IPS-18a (cell line): ENCODE measurements around the gene ZNF740.

ENCODE experiments used
- H3K27ac ChIP-seq: one replicate; pipeline ENCODE4 v1.5.1; 2013; ENCODE audit warnings: low read length
- H3K27me3 ChIP-seq: one replicate; pipeline ENCODE4 v1.6.1; 2013; ENCODE audit warnings: mild to moderate bottlenecking, low read length; ENCODE audit not compliant: control insufficient read depth, insufficient read depth
- H3K36me3 ChIP-seq: one replicate; pipeline ENCODE4 v1.6.1; 2013; ENCODE audit warnings: low read depth, low read length; ENCODE audit not compliant: control insufficient read depth
- H3K4me1 ChIP-seq: one replicate; pipeline ENCODE4 v1.6.1; 2013; ENCODE audit warnings: low read depth, low read length; ENCODE audit not compliant: control insufficient read depth
- H3K4me3 ChIP-seq: one replicate; pipeline ENCODE4 v1.5.1; 2013; ENCODE audit warnings: low read length
- H3K9ac ChIP-seq: one replicate; pipeline ENCODE4 v1.6.1; 2013; ENCODE audit warnings: mild to moderate bottlenecking, low read length, moderate library complexity
- H3K9me3 ChIP-seq: one replicate; pipeline ENCODE4 v1.6.1; 2013; ENCODE audit warnings: low read depth, low read length; ENCODE audit not compliant: control insufficient read depth

The ZNF740 gene, protein sequence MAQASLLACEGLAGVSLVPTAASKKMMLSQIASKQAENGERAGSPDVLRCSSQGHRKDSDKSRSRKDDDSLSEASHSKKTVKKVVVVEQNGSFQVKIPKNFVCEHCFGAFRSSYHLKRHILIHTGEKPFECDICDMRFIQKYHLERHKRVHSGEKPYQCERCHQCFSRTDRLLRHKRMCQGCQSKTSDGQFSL

DNA sequence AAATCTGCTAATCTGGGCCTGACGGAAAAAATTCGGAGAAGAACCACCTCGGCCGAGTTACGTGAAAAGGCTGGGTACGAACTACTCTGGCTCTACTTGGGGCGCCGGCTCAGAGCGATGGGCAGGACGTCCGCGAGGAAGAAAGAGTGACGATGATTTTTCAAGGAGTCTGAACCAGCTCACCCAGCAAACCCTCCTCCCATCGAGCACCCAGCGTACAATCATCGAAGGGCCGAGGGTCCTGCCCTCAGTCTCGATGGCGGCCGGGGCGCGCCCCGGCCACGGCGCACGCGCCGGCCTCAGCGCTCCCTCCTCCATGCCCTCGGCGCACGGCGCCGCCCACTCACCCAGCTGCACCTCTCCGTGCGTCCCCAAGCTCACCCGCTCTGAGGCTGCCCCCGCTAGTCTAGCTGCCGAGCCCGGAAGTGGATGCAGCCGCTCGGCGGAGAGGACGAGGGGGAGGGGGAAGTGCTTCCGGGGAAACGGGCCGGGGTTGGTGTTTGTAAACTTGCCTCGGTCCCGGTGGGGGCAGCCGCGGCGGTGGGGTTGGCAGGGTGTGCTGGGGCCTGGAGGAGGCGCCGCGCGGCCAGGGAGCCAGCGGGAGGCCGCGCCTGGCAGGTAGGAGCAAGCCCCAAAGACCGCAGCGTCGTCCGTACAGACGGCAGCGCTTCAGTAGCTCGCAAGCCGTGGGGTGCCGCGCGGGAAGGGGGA lies at the start of gene ZNF740, which contains the start of gene CSAD:
TSS of gene ZNF740 (plus strand) at position 503 of the 711 bp plus-strand sequence. CDS start 1,262 bp downstream, outside the sequence.
TSS of gene CSAD (minus strand) at position 706 of the 711 bp plus-strand sequence. CDS start 7,455 bp downstream, outside the sequence.
- Histone ChIP-seq H3K36me3 (peaks cover 23% of the 10 kb centered on the region), H3K9ac (peak within 1 kb of the TSS; percentile 87), H3K27ac (peak within 1 kb of the TSS; percentile 59), H3K4me1 (peaks cover 18% of the 10 kb centered on the region), H3K9me3 (no peaks in the 10 kb centered on the region), H3K27me3 (peaks cover 39% of the 10 kb centered on the region), H3K4me3 (peak within 1 kb of the TSS; percentile 72)

DNA sequence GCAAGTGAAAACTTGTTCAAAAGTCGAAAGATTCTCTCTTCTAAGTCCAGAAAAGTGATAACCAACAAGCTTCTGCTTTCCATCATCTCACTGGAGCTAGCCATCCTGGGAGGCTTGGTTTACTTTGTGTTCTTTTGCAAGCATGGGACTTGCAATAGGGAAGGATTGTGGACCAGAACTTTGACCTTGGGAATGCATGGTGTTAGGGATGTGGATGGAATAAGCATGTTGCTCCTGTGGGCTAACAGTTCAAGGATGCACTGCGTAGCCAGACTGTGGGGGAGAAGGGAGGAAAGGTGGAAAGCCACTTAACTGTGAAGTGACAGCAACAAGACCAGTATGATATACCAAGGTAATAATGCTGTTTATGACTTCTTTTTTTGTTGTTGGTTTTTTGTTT lies 48.7 kb upstream of the ZNF740 start:
- H3K4me3 ChIP-seq: no peak overlapping the region
- no peak overlapping the region for H3K27ac ChIP-seq
- H3K9ac ChIP-seq: no peak overlapping the region
- H3K27me3 ChIP-seq: no peaks in the 10 kb centered on the region
- H3K36me3 ChIP-seq: no peaks in the 10 kb centered on the region
- no peaks in the 10 kb centered on the region for H3K4me1 ChIP-seq
- no peaks in the 10 kb centered on the region for H3K9me3 ChIP-seq

DNA sequence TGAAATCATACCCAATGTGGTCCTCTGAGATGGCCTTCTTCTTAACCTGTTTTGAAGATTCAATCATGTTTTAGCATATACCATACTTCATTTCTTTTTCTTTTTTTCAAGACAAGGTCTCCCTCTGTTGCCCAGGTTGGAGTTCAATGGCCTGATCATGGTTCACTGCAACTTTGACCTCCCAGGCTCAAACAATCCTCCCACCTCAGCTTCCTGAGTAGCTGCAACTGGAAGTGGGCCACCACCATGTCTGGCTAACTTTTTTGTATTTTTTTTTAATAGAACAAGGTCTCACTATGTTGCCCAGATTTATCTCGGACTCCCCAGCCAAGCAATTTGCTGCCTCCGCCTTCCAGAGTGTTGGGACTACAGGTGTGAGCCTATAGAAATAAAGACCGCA lies 46.8 kb upstream of the ZNF740 start:
- Histone ChIP-seq H3K4me3 (no peak overlapping the region), H3K9ac (no peak overlapping the region), H3K27me3 (no peaks in the 10 kb centered on the region), H3K9me3 (no peaks in the 10 kb centered on the region), H3K4me1 (no peaks in the 10 kb centered on the region), H3K36me3 (no peaks in the 10 kb centered on the region), H3K27ac (no peak overlapping the region)

DNA sequence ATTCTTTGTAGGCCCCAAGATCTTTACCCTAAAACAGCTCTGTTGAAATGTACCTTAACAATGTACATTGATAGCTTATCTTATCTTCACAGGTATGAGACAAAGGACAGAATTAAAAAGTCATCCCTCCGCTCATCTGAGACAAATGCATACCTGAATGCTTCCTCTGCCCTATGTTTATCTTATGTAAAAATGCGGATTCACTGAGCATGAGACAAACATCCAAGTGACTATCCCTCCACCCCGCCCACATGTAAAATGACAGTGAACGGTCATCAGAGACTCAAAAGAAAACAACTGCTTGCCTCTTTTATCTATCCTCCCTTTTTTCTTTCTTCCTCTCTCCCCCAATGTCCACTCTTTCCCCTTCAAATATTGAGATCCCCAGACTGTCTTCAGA lies 37.2 kb upstream of the ZNF740 start:
- Histone ChIP-seq H3K27me3 (no peaks in the 10 kb centered on the region), H3K9me3 (peaks cover 5% of the 10 kb centered on the region), H3K36me3 (no peaks in the 10 kb centered on the region), H3K27ac (no peak overlapping the region), H3K9ac (no peak overlapping the region), H3K4me3 (no peak overlapping the region), H3K4me1 (no peaks in the 10 kb centered on the region)

DNA sequence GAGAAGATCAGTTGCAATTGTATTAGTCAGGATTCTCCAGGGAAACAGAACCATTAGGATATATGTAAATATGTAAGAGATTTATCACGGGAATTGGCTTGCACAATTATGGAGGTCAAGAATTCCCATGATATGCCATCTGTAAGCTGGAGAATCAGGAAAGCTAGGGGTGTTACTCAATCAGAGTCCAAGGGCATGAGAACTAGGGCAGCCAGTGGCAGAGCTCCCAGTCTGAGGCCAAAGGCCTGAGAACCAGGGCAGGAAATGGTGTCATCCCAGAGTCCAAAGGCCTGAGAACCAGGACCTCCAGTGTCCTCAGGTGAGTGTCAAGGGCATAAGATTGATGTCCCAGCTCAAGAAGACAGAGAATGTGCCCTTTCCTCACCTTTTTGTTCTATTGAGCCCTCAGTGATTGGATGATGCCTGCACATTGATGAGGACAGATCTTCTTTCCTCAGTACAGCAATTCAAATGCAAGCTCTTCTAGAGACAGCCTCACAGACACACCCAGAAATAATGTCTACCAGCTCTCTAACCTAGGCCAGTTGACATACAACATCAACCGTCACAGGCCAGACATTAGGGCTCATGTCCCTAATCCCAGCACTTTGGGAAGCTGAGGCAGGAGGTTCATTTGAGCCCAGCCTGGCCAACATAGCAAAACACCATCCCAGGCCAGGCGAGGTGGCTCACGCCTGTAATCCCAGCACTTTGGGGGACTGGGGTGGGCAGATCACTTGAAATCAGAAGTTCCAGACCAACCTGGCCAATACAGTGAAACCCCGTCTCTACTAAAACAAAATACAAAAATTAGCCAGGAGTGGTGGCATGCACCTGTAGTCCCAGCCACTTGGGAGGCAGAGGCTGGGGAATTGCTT lies 34.9 kb upstream of the ZNF740 start:
- no peaks in the 10 kb centered on the region for H3K27me3 ChIP-seq
- no peak overlapping the region for H3K9ac ChIP-seq
- H3K4me1 ChIP-seq: no peaks in the 10 kb centered on the region
- H3K36me3 ChIP-seq: no peaks in the 10 kb centered on the region
- no peaks in the 10 kb centered on the region for H3K9me3 ChIP-seq
- no peak overlapping the region for H3K27ac ChIP-seq
- no peak overlapping the region for H3K4me3 ChIP-seq

DNA sequence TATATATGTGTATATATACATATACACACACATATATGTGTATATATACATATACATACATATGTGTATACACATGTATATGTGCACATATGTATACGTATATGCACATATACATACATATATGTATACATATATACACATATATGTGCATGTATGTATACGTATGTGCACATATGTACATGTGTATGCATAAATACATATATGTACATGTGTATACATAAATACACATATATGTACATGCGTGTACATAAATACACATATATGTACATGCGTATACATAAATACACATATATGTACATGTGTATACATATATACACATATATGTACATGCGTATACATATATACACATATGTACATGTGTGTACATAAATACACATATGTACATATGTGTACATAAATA lies 33.3 kb upstream of the ZNF740 start:
- Histone ChIP-seq H3K36me3 (no peaks in the 10 kb centered on the region), H3K27me3 (no peaks in the 10 kb centered on the region), H3K27ac (no peak overlapping the region), H3K4me3 (no peak overlapping the region), H3K9ac (no peak overlapping the region), H3K9me3 (no peaks in the 10 kb centered on the region), H3K4me1 (no peaks in the 10 kb centered on the region)

DNA sequence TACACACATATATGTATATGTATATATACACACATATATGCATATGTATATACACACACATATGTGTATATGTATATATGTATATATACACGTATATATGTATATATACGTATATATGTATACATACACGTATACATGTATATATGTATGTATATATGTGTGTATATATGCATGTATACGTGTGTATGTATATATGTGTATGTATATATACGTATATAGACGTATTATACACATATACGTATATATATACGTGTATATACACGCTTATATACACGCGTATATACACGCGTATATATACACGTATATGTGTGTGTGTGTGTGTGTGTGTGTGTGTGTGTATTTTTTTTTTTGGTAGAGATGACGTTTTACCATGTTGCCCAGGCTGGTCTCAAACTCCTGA lies 32.9 kb upstream of the ZNF740 start:
- Histone ChIP-seq H3K4me1 (no peaks in the 10 kb centered on the region), H3K27ac (no peak overlapping the region), H3K9me3 (no peaks in the 10 kb centered on the region), H3K4me3 (no peak overlapping the region), H3K27me3 (no peaks in the 10 kb centered on the region), H3K9ac (no peak overlapping the region), H3K36me3 (no peaks in the 10 kb centered on the region)

DNA sequence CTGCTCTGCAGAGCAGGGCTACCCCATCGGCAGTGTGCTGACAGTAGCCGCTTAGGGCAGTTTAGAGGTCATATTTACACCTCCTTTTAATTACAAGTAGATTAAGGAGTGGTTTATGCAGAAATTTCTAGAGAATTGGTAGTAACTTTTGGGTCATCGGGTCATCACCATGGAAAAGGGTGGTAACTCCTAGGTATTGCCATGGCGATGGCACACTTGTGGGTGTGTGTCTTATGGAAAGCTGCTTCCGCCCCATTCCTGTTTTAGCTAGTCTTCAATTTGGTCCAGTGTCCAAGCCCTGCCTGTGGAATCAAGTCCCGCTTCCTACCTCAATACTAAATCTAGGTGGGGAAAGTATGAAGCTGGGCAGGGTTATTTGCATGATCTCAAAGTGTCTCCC lies 29.5 kb upstream of the ZNF740 start:
- Histone ChIP-seq H3K9me3 (no peaks in the 10 kb centered on the region), H3K4me1 (no peaks in the 10 kb centered on the region), H3K27me3 (no peaks in the 10 kb centered on the region), H3K36me3 (no peaks in the 10 kb centered on the region), H3K9ac (no peak overlapping the region), H3K27ac (no peak overlapping the region), H3K4me3 (no peak overlapping the region)

DNA sequence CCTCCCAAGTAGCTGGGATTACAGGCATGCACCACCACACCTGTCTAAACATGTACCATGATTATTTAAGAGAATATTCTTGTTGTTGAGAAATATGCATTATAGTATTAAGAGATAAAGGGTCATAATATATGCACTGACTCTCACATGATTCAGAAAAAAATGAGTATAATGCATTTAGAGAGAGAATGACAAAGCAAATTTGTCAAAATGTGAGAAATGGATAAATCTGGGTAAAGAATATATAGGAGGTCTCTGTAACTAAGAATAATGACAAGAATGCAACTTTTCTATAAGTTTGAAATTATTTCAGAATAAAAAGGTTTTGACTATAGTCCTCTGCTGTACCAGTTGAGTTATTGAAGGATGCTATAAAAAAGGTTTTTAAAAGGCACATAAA lies 28.1 kb upstream of the ZNF740 start:
- no peaks in the 10 kb centered on the region for H3K36me3 ChIP-seq
- no peak overlapping the region for H3K9ac ChIP-seq
- no peak overlapping the region for H3K27ac ChIP-seq
- no peak overlapping the region for H3K4me3 ChIP-seq
- H3K4me1 ChIP-seq: no peaks in the 10 kb centered on the region
- no peaks in the 10 kb centered on the region for H3K9me3 ChIP-seq
- no peaks in the 10 kb centered on the region for H3K27me3 ChIP-seq

DNA sequence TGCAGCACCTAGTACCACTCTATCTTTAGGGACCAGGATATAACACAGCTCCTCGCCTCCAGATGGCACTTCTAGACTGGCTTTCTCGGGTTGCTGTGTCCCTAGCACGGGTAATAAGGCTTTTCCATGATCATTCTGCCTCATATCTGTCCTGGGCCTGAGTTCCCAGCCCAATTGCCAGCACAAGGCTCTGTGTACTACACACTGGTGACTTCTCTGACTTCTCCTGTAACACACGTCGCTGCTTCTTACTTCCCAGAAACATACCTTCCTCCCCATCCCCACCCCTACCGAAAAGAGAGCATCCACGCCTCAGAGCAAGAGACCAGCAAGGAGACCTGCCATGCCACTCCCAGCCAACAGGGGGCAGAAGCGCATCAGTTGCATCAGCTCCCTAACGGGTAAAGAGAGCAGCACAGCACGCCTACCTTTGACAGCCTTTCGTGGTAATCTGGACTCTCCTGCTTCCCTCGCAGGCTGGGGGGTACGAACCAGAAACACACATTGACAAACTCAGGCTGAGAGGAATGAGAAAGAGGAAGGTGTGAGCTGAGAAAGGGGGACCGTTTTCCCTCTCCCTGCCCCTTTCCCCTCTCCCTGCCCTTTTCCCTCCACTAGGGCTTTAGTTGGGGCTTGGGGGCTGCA lies 21.2 kb upstream of the ZNF740 start:
- Histone ChIP-seq H3K4me1 (peaks cover 4% of the 10 kb centered on the region), H3K27me3 (peaks cover 13% of the 10 kb centered on the region), H3K9ac (no peak overlapping the region), H3K9me3 (no peaks in the 10 kb centered on the region), H3K36me3 (no peaks in the 10 kb centered on the region), H3K4me3 (peak overlapping the region; percentile 30), H3K27ac (no peak overlapping the region)

DNA sequence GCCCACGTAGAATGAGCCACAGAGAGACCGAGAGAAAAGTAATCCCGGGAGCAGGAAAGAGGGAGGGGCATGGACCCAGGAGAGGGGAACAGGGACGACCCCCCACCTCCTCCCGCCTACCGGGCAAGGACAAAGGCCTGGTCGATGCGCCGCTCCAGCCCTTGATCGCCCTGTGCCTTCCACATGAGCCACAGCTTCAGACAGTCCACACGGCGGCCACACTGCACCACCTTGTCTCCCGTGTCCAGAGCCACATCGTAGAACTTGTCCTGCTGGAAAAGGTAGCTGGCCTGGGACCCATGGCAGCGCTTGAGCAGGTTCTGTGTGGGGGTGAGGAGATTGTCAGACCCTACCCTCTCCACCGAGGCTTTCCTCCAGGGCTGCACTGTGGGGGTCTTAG lies 20.5 kb upstream of the ZNF740 start:
- no peak overlapping the region for H3K27ac ChIP-seq

More for the DNA sequence above, 20.5 kb upstream of the ZNF740 start:
- H3K4me3 ChIP-seq: peak overlapping the region; percentile 30
- H3K36me3 ChIP-seq: no peaks in the 10 kb centered on the region
- no peaks in the 10 kb centered on the region for H3K9me3 ChIP-seq
- peaks cover 4% of the 10 kb centered on the region for H3K4me1 ChIP-seq
- H3K27me3 ChIP-seq: peaks cover 13% of the 10 kb centered on the region
- no peak overlapping the region for H3K9ac ChIP-seq
